Stimulated activated CD4-positive, alpha-beta T cell treated with anti-CD3 and anti-CD28 coated beads, Interleukin-1b, Interleukin-23, amount 100 ng/mL, for 48 hours (primary cell): ENCODE results near the gene MIDN.
"Not testable (repeated sequence)": the region's sequence is repeated elsewhere in the genome, so short reads cannot be mapped to it uniquely, and the experiment has no call there.

Experiments used
- DNase-seq: peaks from one replicate; pipeline ENCODE4 v3.0.0-alpha.2; 2020

Gene MIDN

GRCh38 chr19:1296575-1297271 is 48.3 kb downstream of the MIDN start:
- no peak for DNase-seq

- DNase-seq: no peak
These were observed 49.9 kb downstream of the MIDN start for GRCh38 chr19:1298235-1298634.

GRCh38 chr19:1299801-1300200 is 51.4 kb downstream of the MIDN start:
- no peak for DNase-seq

GRCh38 chr19:1300744-1301490 is 52.5 kb downstream of the MIDN start:
- DNase-seq: no peak

GRCh38 chr19:1302533-1303239 is 54.3 kb downstream of the MIDN start:
- no peak for DNase-seq

- no peak for DNase-seq
These were observed 56.0 kb downstream of the MIDN start for GRCh38 chr19:1304197-1304924.

- DNase-seq: not testable (repeated sequence)
These were observed 57.0 kb downstream of the MIDN start for GRCh38 chr19:1305354-1305753.

- DNase-seq: no peak
These were observed 58.9 kb downstream of the MIDN start for GRCh38 chr19:1307320-1307719.

GRCh38 chr19:1307755-1308303 is 59.4 kb downstream of the MIDN start:
- DNase-seq: no peak

GRCh38 chr19:1308718-1309117 is 60.3 kb downstream of the MIDN start:
- DNase-seq: no peak
